GM12801 (cell line): ENCODE results near the gene MOGAT2.

ENCODE experiments used
- TF ChIP-seq, protein P1 (sequence below): IDR thresholded peaks from one replicate; pipeline ENCODE4 v1.5.1; 2011; ENCODE audit warnings: control low read depth; ENCODE audit not compliant: insufficient read length; ENCODE audit errors: extremely low read depth

The MOGAT2 gene

DNA sequence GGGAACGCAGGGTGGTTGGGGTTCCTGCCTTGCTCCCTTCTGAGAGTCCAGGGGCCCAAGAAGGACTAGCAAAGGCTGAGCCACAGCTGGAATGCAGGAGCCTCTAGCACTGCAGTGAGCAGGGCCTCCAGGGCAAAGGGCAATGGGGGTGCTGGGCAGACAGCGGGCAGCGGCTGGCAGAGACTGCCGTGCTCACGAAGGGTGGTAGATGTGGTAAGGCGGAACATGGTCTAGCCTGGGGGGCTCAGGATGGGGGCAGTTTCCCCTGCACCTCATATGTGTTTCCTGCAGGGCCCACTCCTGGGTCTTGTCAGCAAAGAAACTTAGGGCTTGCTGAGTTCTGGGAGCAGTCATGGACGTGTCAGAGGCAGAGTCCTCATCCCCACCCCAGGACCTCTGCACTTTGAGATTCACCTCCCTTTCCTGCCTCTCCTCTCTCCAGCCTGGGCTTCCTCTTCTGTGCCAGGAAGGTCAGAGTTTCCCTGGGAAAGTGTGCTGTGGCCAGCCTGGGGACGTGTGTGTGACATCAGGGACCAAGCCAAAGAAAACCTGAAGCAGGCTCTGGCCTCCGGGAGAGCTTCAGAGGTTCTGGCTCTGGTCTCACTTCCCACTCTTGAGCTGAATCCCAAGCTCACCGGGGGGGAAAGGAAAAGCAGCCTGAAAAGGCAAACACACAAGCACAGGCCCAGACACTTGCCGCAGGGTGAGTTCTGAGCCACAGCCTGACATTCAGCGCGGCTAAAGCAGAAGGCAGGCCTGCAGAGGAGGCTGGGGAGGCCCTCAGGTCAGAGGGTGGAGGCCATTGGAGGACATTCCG is 4.4 kb downstream of the MOGAT2 start:
- TF ChIP-seq, protein P1, sequence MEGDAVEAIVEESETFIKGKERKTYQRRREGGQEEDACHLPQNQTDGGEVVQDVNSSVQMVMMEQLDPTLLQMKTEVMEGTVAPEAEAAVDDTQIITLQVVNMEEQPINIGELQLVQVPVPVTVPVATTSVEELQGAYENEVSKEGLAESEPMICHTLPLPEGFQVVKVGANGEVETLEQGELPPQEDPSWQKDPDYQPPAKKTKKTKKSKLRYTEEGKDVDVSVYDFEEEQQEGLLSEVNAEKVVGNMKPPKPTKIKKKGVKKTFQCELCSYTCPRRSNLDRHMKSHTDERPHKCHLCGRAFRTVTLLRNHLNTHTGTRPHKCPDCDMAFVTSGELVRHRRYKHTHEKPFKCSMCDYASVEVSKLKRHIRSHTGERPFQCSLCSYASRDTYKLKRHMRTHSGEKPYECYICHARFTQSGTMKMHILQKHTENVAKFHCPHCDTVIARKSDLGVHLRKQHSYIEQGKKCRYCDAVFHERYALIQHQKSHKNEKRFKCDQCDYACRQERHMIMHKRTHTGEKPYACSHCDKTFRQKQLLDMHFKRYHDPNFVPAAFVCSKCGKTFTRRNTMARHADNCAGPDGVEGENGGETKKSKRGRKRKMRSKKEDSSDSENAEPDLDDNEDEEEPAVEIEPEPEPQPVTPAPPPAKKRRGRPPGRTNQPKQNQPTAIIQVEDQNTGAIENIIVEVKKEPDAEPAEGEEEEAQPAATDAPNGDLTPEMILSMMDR: no peak

- TF ChIP-seq, protein P1: no peak
These were observed 5.0 kb downstream of the MOGAT2 start for GRCh38 chr11:75722669-75723042.

GRCh38 chr11:75725547-75726320 is 8.1 kb downstream of the MOGAT2 start:
- TF ChIP-seq, protein P1: no peak

DNA sequence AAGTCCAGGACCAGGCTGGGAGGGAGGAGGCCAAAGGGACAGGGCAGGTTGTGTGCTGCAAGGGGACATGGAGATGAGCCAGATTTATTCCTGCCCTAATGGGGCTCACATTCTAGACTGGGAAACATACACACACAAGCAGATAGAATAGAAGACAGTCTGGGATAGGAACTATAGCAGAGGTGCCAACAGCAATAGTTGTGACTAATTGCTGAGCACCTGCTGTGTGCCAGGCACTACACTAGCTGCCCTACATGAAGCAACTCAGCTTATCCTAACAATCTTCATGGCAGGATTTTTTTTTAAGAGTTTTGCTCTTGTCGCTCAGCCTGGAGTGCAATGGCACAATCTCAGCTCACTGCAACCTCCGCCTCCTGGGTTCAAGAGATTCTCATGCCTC is 11.4 kb downstream of the MOGAT2 start:
- TF ChIP-seq, protein P1: no peak

GRCh38 chr11:75731095-75731494 is 13.5 kb downstream of the MOGAT2 start:
- TF ChIP-seq, protein P1: no peak

DNA sequence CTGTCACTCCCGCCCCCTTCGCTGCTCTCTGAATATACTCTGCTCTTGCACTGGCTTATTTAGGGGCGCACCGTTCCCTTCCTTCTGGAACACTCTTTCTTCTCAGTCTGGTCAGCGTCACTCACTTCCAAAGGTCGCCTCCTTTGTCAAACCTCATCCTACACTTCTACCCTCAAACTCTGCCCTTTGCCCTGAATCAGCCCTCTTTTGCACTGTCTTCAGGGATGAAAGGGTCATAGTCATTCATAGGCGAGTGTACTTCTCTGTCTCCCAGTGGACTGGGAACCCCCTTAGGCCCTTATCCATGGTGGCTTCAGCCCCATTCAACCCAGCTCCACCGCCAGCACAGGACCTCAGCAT is 15.4 kb downstream of the MOGAT2 start:
- TF ChIP-seq, protein P1: no peak

DNA sequence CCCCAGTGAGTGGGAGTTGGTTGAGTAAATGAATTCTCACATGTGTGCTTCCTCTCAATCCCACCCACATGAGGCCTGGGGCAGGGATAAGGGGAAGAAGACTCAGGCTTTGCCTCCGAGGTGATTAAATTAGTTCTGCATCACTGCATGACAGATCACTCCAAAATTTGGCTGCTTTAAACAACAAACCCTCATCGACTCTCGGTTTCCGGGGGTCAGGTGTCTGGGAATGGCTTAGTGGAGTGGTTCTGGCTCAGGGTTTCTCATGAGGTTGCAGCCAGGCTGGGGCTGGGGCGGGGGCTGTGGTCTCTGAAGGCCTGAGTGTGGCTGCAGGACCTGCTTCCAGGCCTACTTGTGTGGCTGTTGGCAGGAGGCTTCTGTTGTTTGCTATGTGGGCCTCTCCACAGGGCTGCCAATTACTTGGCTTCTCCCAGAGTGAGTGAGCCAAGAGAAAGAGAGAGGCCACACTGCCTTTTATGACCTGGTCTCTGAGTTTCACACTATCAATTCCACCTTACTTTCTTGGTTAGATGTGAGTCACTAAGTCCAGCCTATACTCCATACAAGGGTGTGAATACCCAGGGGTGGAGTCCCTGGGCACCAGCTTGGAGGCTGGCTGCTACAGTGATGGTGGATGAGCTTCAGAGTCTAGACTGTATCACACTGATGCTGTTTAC is 15.9 kb downstream of the MOGAT2 start:
- TF ChIP-seq, protein P1: no peak
